ENCODE measurements around the gene NCOA5.

DNA sequence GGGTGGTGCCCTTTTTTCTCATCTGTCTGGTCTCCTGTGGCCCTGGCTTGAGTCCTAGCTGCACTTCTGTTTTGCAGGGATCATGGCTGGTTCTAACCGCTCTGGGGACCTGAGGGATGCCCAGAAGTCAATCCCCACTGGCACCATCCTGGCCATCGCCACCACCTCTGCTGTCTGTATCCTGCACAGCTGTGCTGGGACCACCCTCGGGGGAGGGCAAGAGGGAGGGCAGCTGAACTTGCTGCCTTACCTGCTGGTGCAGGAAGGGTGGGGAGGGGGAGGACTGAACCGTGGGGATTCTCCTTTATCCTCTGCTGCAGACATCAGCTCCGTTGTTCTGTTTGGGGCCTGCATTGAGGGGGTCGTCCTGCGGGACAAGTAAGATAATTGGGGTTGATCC is 46.2 kb downstream of the NCOA5 start:
- TF ChIP-seq, protein P1, sequence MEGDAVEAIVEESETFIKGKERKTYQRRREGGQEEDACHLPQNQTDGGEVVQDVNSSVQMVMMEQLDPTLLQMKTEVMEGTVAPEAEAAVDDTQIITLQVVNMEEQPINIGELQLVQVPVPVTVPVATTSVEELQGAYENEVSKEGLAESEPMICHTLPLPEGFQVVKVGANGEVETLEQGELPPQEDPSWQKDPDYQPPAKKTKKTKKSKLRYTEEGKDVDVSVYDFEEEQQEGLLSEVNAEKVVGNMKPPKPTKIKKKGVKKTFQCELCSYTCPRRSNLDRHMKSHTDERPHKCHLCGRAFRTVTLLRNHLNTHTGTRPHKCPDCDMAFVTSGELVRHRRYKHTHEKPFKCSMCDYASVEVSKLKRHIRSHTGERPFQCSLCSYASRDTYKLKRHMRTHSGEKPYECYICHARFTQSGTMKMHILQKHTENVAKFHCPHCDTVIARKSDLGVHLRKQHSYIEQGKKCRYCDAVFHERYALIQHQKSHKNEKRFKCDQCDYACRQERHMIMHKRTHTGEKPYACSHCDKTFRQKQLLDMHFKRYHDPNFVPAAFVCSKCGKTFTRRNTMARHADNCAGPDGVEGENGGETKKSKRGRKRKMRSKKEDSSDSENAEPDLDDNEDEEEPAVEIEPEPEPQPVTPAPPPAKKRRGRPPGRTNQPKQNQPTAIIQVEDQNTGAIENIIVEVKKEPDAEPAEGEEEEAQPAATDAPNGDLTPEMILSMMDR (IDR thresholded peaks at IDR 0.05): no peak
- no peak for TF ChIP-seq POLR2A (IDR thresholded peaks at IDR 0.05)
